Inferior parietal cortex (tissue), 1 donor: ENCODE measurements around the gene WFIKKN2.
"Not testable (repeated sequence)": the region's sequence is repeated elsewhere in the genome, so short reads cannot be mapped to it uniquely, and the experiment has no call there.

ENCODE experiments used
- DNase-seq: peaks from one replicate; pipeline ENCODE4 v3.0.0-alpha.2; 2016; ENCODE audit errors: extremely low spot score

WFIKKN2 gene

GRCh38 chr17:50875074-50875473 is 39.7 kb downstream of the WFIKKN2 start:
- DNase-seq: no peak

DNA sequence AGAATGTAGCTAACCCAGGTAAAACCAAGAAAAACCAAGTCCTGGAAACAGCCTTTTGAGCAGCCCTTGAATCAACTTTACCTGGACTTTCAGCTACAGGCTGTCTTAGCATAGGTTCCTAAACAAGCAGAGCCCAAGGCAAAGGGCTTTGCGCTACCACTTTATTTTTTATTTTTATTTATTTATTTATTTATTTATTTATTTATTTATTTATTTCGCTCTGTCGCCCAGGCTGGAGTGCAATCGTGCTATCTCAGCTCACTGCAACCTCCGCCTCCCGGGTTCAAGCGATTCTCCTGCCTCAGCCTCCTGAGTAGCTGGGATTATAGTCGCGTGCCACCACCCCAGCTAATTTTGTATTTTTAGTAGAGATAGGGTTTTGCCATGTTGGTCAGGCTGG is 41.7 kb downstream of the WFIKKN2 start:
- not testable (repeated sequence) for DNase-seq

DNA sequence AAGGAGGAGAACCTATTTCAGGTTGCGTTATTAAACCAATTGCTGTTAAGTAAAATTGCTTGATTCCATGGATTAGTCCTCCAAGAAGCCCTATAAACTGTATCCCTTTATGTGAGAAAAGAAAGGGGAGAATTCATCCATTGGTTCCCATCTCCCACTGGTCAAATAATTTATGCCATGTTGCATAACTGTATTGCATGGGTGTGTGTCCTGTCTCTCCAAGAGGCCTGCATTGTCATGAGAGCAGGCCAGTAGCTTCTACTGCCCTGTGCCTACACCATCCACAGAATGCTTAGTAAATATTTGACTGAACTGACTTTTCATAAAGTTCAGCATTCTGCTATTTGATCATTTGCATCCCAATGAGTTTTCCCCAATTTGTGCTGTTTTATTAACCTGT is 42.5 kb downstream of the WFIKKN2 start:
- DNase-seq: no peak

DNA sequence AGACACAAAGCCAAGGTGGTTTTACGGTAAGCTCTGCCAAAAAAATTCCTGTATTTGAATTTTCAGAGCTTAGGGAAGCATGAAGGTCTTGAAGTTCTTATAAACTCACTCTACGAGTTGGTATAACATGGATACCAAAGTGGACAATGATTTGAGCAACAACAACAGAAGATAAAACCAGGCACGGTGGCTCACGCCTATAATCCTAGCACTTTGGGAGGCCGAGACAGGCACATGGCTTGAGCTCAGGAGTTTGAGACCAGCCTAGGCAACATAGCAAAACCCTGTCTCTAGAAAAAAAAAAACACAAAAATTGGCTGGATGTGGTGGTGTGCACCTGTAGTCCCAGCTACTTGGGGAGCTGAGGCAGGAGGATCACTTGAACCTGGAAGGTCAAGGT is 43.7 kb downstream of the WFIKKN2 start:
- DNase-seq: no peak

- DNase-seq: no peak
Measured at GRCh38 chr17:50881182-50881581, 45.8 kb downstream of the WFIKKN2 start.

- DNase-seq: no peak
Measured at GRCh38 chr17:50882851-50883250, 47.5 kb downstream of the WFIKKN2 start.

- DNase-seq: no peak
Measured at GRCh38 chr17:50883850-50884438, 48.6 kb downstream of the WFIKKN2 start.

- DNase-seq: no peak
Measured at GRCh38 chr17:50884439-50885311, 49.3 kb downstream of the WFIKKN2 start.

DNA sequence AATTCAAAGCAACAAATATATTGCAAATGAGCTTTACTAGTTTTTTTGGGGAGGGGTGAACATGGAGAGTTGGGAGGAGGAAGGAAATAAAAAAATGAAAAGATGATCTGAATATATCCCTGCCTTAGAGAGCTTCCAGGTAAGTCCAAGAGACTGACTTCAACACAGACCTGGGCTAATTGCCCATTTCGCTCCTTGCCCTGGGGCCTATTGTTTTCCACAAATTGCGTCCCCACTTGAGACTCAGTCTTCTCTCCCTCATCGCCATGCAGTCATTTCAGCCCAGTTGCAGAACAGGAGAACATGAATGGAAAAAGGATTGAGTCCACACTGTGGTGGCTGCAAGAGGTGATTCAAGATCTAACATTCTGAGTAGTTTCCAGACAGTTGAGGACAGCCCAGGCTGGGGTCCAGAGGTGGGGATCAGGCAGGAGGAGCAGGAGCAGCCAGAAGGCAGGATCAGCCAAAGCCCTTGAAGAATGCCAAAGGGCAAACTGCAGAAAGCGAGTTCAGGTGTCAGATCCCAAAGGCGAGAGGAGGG is 52.4 kb downstream of the WFIKKN2 start:
- DNase-seq: no peak

- DNase-seq: no peak
Measured at GRCh38 chr17:50889528-50890118, 54.2 kb downstream of the WFIKKN2 start.

- no peak for DNase-seq
Measured at GRCh38 chr17:50890675-50891516, 55.5 kb downstream of the WFIKKN2 start.

DNA sequence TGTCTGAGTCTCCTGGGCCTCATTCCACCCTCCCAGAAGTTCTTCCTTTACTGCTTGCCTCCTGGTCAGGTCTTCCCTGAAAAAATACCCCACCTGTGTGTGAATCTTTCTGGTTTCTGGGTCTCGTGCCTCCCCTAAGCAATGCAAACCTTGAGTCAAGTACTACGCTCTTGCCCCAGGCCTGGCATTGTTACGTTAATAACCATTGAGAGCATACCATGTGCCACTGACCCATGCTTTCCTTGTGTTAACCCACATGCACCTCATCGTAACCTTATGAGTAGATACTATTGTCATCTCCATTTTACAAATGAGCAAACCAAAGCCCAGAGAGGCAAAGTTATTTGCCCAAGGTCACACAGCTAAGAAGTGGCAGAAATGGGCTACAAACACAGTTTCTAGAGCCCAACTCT is 56.2 kb downstream of the WFIKKN2 start:
- no peak for DNase-seq
